Ishikawa (cell line): Measurements from ENCODE around the gene DRG1.

Experiments
- CEBPB ChIP-seq: IDR thresholded peaks from 2 replicates; pipeline ENCODE4 v1.6.1; 2012
- CREB1 ChIP-seq: IDR thresholded peaks from 2 replicates; pipeline ENCODE4 v1.6.1; 2012; ENCODE audit warnings: low read depth
- EGR1 ChIP-seq: IDR thresholded peaks from 2 replicates; pipeline ENCODE4 v1.6.1; 2012
- EP300 ChIP-seq: IDR thresholded peaks from 2 replicates; pipeline ENCODE4 v1.6.1; 2012; ENCODE audit warnings: borderline replicate concordance
- FOXM1 ChIP-seq: IDR thresholded peaks from 2 replicates; pipeline ENCODE4 v1.6.1; 2012; ENCODE audit warnings: low read depth, borderline replicate concordance
- MAX ChIP-seq: IDR thresholded peaks from 2 replicates; pipeline ENCODE4 v1.6.1; 2012
- NFIC ChIP-seq: IDR thresholded peaks from 2 replicates; pipeline ENCODE4 v1.6.1; 2012
- RAD21 ChIP-seq: IDR thresholded peaks from 2 replicates; pipeline ENCODE4 v1.6.1; 2012; ENCODE audit warnings: low read depth
- REST ChIP-seq: IDR thresholded peaks from 2 replicates; pipeline ENCODE4 v1.6.1; 2012; ENCODE audit warnings: low read depth, mild to moderate bottlenecking
- TAF1 ChIP-seq: IDR thresholded peaks from 2 replicates; pipeline ENCODE4 v1.6.1; 2012; ENCODE audit warnings: low read depth, mild to moderate bottlenecking
- TCF12 ChIP-seq: IDR thresholded peaks from 2 replicates; pipeline ENCODE4 v1.6.1; 2012; ENCODE audit warnings: low read depth
- TEAD4 ChIP-seq: IDR thresholded peaks from 2 replicates; pipeline ENCODE4 v1.6.1; 2012
- USF1 ChIP-seq: IDR thresholded peaks from 2 replicates; pipeline ENCODE4 v1.6.1; 2012
- YY1 ChIP-seq: IDR thresholded peaks from 2 replicates; pipeline ENCODE4 v1.6.1; 2012; ENCODE audit warnings: low read depth
- ZBTB7A ChIP-seq: IDR thresholded peaks from 2 replicates; pipeline ENCODE4 v1.6.1; 2012; ENCODE audit warnings: low read depth

DRG1 gene

GRCh38 chr22:31377612-31378011 is 21.8 kb upstream of the DRG1 start:
- TF ChIP-seq NFIC (no peak), ZBTB7A (no peak), TEAD4 (no peak), EGR1 (no peak), TCF12 (no peak), TAF1 (no peak), CREB1 (no peak), MAX (no peak), FOXM1 (no peak)

- no peak for TF ChIP-seq EGR1
- TF ChIP-seq REST, result no peak
- no peak for TF ChIP-seq CEBPB
- no peak for TF ChIP-seq NFIC
- no peak for TF ChIP-seq TEAD4
- no peak for TF ChIP-seq TAF1
- TF ChIP-seq YY1, result no peak
Measured at GRCh38 chr22:31378123-31378522, 21.3 kb upstream of the DRG1 start.

GRCh38 chr22:31393893-31394292 is 5.5 kb upstream of the DRG1 start:
- TF ChIP-seq REST (no peak), FOXM1 (no peak), EGR1 (no peak), RAD21 (no peak), CEBPB (no peak), TCF12 (no peak), EP300 (no peak), TEAD4 (no peak), ZBTB7A (no peak), YY1 (no peak), NFIC (no peak)

- TF ChIP-seq REST (no peak), ZBTB7A (no peak), RAD21 (no peak), YY1 (no peak), TEAD4 (no peak), EP300 (no peak), TCF12 (no peak), USF1 (no peak), NFIC (no peak), EGR1 (no peak), MAX (no peak), FOXM1 (no peak), TAF1 (no peak), CREB1 (no peak), CEBPB (no peak)
Measured at GRCh38 chr22:31394326-31394725, 5.1 kb upstream of the DRG1 start.

- TF ChIP-seq RAD21, result no peak
- no peak for TF ChIP-seq FOXM1
- TF ChIP-seq YY1, result no peak
- no peak for TF ChIP-seq EP300
- no peak for TF ChIP-seq MAX
- TF ChIP-seq CREB1, result no peak
- TF ChIP-seq NFIC, result no peak
- no peak for TF ChIP-seq CEBPB
- TF ChIP-seq TEAD4, result no peak
- no peak for TF ChIP-seq TCF12
- no peak for TF ChIP-seq REST
- no peak for TF ChIP-seq USF1
- no peak for TF ChIP-seq EGR1
- no peak for TF ChIP-seq TAF1
Measured at GRCh38 chr22:31398231-31398630, 1.2 kb upstream of the DRG1 start.
